HG03575 (cell line): ENCODE data around the gene BATF.

Experiments
- ATAC-seq: cut with Tn5 transposase; IDR thresholded peaks from one replicate; pipeline ENCODE4 v1.9.1; 2021; ENCODE audit not compliant: unreplicated experiment, insufficient number of reproducible peaks, low FRiP score; ENCODE audit errors: extremely low read depth

BATF gene

GRCh38 chr14:75527449-75528163 is 5.3 kb downstream of the BATF start:
- ATAC-seq = no peak

GRCh38 chr14:75531256-75531655 is 9.0 kb downstream of the BATF start:
- no peak for ATAC-seq

GRCh38 chr14:75531660-75532317 is 9.5 kb downstream of the BATF start:
- no peak for ATAC-seq

GRCh38 chr14:75533791-75534555 is 11.7 kb downstream of the BATF start:
- ATAC-seq = no peak

- no peak for ATAC-seq
Observed at GRCh38 chr14:75535164-75535898, 13.1 kb downstream of the BATF start.

- no peak for ATAC-seq
Observed at GRCh38 chr14:75537071-75537470, 14.8 kb downstream of the BATF start.

GRCh38 chr14:75539162-75539560 is 16.9 kb downstream of the BATF start:
- ATAC-seq = no peak

GRCh38 chr14:75539561-75540478 is 17.6 kb downstream of the BATF start:
- no peak for ATAC-seq

GRCh38 chr14:75540479-75540851 is 18.2 kb downstream of the BATF start:
- no peak for ATAC-seq

GRCh38 chr14:75542588-75543091 is 20.4 kb downstream of the BATF start:
- ATAC-seq = no peak

GRCh38 chr14:75543253-75543652 is 21.0 kb downstream of the BATF start:
- ATAC-seq = no peak

GRCh38 chr14:75543786-75544185 is 21.5 kb downstream of the BATF start:
- ATAC-seq = no peak

- no peak for ATAC-seq
Observed at GRCh38 chr14:75545907-75546306, 23.6 kb downstream of the BATF start.

- no peak for ATAC-seq
Observed at GRCh38 chr14:75547552-75548250, 25.4 kb downstream of the BATF start.

GRCh38 chr14:75548544-75548943 is 26.3 kb downstream of the BATF start:
- ATAC-seq = no peak

- no peak for ATAC-seq
Observed at GRCh38 chr14:75549169-75549568, 26.9 kb downstream of the BATF start.

GRCh38 chr14:75551021-75551420 is 28.8 kb downstream of the BATF start:
- ATAC-seq = no peak

GRCh38 chr14:75553157-75553556 is 30.9 kb downstream of the BATF start:
- no peak for ATAC-seq
